Upper lobe of left lung (tissue), 6 donors: ENCODE measurements around the gene XPC. TPM values are rescaled to one million over a fixed set of nuclear protein-coding genes. Genes with fewer than 3 reads are reported as not detected.

Experiments used
- ATAC-seq, 2 donors: fragments of 200-7000 bp; cut with Tn5 transposase; one replicate each; pipeline ENCODE4 v1.9.1; 2022; ENCODE audit warnings: mild to moderate bottlenecking in 2 of 2, moderate library complexity in 2 of 2; ENCODE audit not compliant: low FRiP score in 2 of 2
- DNase-seq, 2 donors: peaks; one replicate each; pipeline ENCODE4 v3.0.0-alpha.2; 2019 to 2020
- H3K27ac ChIP-seq, 4 donors: fragments of 200-600 bp; sonication (generic); one replicate each; pipeline ENCODE4 v1.5.1; 2016 to 2019
- H3K27me3 ChIP-seq, 4 donors: fragments of 200-600 bp; sonication (generic); one replicate each; pipeline ENCODE4 v1.5.1; 2017 to 2019
- H3K36me3 ChIP-seq, 4 donors: fragments of 200-600 bp; sonication (generic); one replicate each; pipeline ENCODE4 v1.5.1; 2016 to 2019
- H3K4me1 ChIP-seq, 4 donors: fragments of 200-600 bp; sonication (generic); one replicate each; pipeline ENCODE4 v1.5.1; 2018 to 2019
- H3K4me3 ChIP-seq, 4 donors: fragments of 200-600 bp; sonication (generic); one replicate each; pipeline ENCODE4 v1.5.1; 2017 to 2019; ENCODE audit warnings: mild to moderate bottlenecking in 2 of 4, moderate library complexity in 1 of 4
- H3K9me3 ChIP-seq, 4 donors: fragments of 200-600 bp; sonication (generic); one replicate each; pipeline ENCODE4 v1.5.1; 2018 to 2019
- EP300 ChIP-seq, 4 donors: sonication (generic); formaldehyde crosslinking; IDR thresholded peaks; one replicate each; pipeline ENCODE4 v1.5.1; 2017; ENCODE audit warnings: antibody characterized with exemption in 4 of 4, control low read depth in 2 of 4
- POLR2A ChIP-seq, 4 donors: fragments of 450-650 bp; IDR thresholded peaks; one replicate each; pipeline ENCODE4 v1.5.1; 2016 to 2017; ENCODE audit warnings: antibody characterized with exemption in 4 of 4, mild to moderate bottlenecking in 2 of 4
- POLR2AphosphoS5 ChIP-seq, 2 donors: sonication (generic); formaldehyde crosslinking; IDR thresholded peaks; one replicate each; pipeline ENCODE4 v1.5.1; 2017; ENCODE audit warnings: antibody characterized with exemption in 2 of 2
- WGBS, 2 donors: methylation state at CpG; one replicate each; pipeline ENCODE4 v1.1.5; 2017 to 2018; 5-methylcytosine and 5-hydroxymethylcytosine counted together
- total RNA-seq, 6 donors: library from RNA; depleted of rRNA in 4 of 6; stranded (reverse); fragments of >200 nt in 4 of 6; gene quantifications; one replicate each; pipeline versions ENCODE4 v1.1.0 to v1.2.1, GENCODE V29; 2016 to 2021
- TF ChIP-seq, protein P1 (sequence below), 6 experiments: fragments of 450-650 bp in 4 of 6; fragments of 200-600 bp in 2 of 6; sonication (generic) in 2 of 6; IDR thresholded peaks; one replicate each; pipeline ENCODE4 v1.5.1; 2016 to 2019; ENCODE audit warnings: antibody characterized with exemption in 6 of 6
- donor health status: DM: no; HTN: no; CAD: no; lungs with moderate emphysema.
- donor health status: DM: no; HTN: yes; CAD: no; lungs with severe emphysema.

The XPC gene
- total RNA-seq, 6 donors from 2014 or later: 33.8 to 87.0 (median 46.6) TPM

DNA sequence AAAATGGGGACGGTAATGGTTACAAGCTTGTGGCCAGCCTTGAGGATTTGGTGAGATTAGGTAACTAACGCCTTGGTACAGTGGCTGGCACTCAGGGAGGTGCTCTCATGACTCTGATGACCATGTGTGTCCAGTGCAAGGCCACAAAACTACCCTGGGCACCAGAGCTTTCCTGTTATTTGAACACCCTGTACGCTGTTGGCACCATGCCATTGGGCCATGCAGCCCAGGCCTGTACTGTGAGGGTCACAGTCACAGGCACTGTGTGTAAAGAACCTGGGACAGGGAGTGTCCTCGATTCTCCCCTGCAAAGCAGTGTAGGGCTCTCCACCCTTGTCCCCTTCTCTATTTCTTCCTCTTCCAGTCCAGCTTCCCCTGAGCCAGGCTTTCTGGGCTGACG is 47.3 kb downstream of the XPC start:
- Histone ChIP-seq H3K4me3 (no peak overlapping the region), H3K36me3 (peaks cover 54 to 82% (median 71%) of the 10 kb centered on the region in 4 donors), H3K27ac (no peak overlapping the region), H3K9me3 (no peaks in the 10 kb centered on the region), H3K27me3 (no peaks in the 10 kb centered on the region), H3K4me1 (peaks cover 16 to 19% (median 17%) of the 10 kb centered on the region in 4 donors)
- DNase-seq (no peak), ATAC-seq (no peak)
- TF ChIP-seq, protein P1, sequence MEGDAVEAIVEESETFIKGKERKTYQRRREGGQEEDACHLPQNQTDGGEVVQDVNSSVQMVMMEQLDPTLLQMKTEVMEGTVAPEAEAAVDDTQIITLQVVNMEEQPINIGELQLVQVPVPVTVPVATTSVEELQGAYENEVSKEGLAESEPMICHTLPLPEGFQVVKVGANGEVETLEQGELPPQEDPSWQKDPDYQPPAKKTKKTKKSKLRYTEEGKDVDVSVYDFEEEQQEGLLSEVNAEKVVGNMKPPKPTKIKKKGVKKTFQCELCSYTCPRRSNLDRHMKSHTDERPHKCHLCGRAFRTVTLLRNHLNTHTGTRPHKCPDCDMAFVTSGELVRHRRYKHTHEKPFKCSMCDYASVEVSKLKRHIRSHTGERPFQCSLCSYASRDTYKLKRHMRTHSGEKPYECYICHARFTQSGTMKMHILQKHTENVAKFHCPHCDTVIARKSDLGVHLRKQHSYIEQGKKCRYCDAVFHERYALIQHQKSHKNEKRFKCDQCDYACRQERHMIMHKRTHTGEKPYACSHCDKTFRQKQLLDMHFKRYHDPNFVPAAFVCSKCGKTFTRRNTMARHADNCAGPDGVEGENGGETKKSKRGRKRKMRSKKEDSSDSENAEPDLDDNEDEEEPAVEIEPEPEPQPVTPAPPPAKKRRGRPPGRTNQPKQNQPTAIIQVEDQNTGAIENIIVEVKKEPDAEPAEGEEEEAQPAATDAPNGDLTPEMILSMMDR (IDR thresholded peaks at IDR 0.05): no peak
- no peak for TF ChIP-seq POLR2AphosphoS5 (IDR thresholded peaks at IDR 0.05)
- WGBS, 2 donors: 90 to 91% methylated on average over 4 to 5 of the region's 5 CpGs

DNA sequence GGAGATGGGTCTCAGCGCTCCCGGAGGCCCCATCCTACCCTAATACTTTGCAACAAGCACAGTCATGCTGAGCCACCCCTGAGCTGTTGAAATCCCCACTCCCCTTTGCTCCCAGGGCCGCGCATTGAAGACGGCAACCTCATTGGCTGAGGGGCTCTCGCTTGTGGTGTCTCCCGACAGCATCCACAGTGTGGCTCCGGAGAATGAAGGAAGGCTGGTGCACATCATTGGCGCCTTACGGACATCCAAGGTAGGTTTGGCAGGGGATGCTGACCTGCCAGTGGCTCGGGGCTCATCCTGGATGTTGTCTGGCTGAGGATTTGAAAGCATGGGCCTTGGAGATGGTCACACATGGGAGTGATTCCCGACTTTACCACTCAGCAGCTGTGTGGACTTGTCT is 47.7 kb downstream of the XPC start:
- Histone ChIP-seq H3K27ac (no peak overlapping the region), H3K27me3 (no peaks in the 10 kb centered on the region), H3K4me1 (peaks cover 20 to 23% (median 21%) of the 10 kb centered on the region in 4 donors), H3K36me3 (peaks cover 53 to 78% (median 67%) of the 10 kb centered on the region in 4 donors), H3K4me3 (no peak overlapping the region), H3K9me3 (no peaks in the 10 kb centered on the region)
- ATAC-seq (no peak), DNase-seq (no peak)
- TF ChIP-seq POLR2AphosphoS5 (IDR thresholded peaks at IDR 0.05) (no peak), POLR2A (IDR thresholded peaks at IDR 0.05) (no peak), EP300 (IDR thresholded peaks at IDR 0.05) (no peak)
- TF ChIP-seq, protein P1 (IDR thresholded peaks at IDR 0.05): no peak
- 90 to 97% methylated on average over 9 to 11 of the region's 12 CpGs for WGBS, 2 donors

DNA sequence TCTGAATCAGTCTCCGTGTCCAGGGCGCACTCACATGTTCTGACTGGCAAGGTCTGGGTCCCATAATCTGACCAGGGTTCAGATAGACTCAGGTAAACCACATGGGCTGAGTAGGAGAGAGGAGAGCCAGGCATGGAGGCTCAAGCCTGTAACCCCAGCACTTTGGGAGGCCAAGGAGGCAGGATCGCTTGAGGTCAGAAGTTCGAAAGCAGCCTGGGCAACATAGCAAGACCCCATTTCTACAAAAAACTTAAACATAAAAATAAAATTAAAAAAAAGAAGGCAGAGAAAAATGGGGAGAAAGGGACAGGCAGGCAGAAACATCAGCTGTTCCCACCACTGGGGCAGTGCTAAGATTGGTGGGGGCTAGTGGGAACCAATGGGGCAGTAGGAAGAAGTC is 48.2 kb downstream of the XPC start:
- Histone ChIP-seq H3K4me1 (peaks cover 21 to 23% (median 23%) of the 10 kb centered on the region in 4 donors), H3K9me3 (no peaks in the 10 kb centered on the region), H3K36me3 (peaks cover 48 to 73% (median 62%) of the 10 kb centered on the region in 4 donors), H3K27ac (no peak overlapping the region), H3K4me3 (no peak overlapping the region), H3K27me3 (no peaks in the 10 kb centered on the region)
- 91 to 99% methylated on average over 4 of the region's 4 CpGs for WGBS, 2 donors
- ATAC-seq: no peak
- TF ChIP-seq POLR2A (IDR thresholded peaks at IDR 0.05) (no peak), POLR2AphosphoS5 (IDR thresholded peaks at IDR 0.05) (no peak), EP300 (IDR thresholded peaks at IDR 0.05) (no peak)
- TF ChIP-seq, protein P1 (IDR thresholded peaks at IDR 0.05): no peak
- DNase-seq: no peak

DNA sequence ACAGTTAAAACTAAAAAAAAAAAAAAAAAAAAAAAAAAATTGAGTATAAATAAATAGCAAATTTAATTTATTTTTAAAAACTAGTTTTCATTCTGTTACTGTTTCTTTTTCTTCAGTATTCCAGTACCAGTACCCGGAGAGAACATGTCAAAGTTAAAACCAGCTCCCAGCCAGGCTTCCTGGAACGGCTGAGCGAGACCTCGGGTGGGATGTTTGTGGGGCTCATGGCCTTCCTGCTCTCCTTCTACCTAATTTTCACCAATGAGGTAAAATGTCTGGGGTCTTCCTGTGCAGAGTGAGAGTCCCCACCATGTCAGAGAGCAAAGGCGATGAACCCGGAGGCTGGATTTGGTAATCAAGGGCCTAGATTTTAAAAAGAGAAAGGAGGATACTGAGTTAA is 49.1 kb downstream of the XPC start:
- no peaks in the 10 kb centered on the region for H3K9me3 ChIP-seq
- 94 to 97% methylated on average over 6 of the region's 6 CpGs for WGBS, 2 donors
- H3K27me3 ChIP-seq: no peaks in the 10 kb centered on the region
- peaks cover 21 to 24% (median 23%) of the 10 kb centered on the region in 4 donors for H3K4me1 ChIP-seq
- TF ChIP-seq, protein P1 (IDR thresholded peaks at IDR 0.05): no peak
- TF ChIP-seq POLR2AphosphoS5 (IDR thresholded peaks at IDR 0.05) (no peak), EP300 (IDR thresholded peaks at IDR 0.05) (no peak), POLR2A (IDR thresholded peaks at IDR 0.05) (no peak)
- no peak for ATAC-seq
- peaks cover 41 to 64% (median 53%) of the 10 kb centered on the region in 4 donors for H3K36me3 ChIP-seq
- no peak for DNase-seq
- no peak overlapping the region for H3K27ac ChIP-seq
- H3K4me3 ChIP-seq: no peak overlapping the region

DNA sequence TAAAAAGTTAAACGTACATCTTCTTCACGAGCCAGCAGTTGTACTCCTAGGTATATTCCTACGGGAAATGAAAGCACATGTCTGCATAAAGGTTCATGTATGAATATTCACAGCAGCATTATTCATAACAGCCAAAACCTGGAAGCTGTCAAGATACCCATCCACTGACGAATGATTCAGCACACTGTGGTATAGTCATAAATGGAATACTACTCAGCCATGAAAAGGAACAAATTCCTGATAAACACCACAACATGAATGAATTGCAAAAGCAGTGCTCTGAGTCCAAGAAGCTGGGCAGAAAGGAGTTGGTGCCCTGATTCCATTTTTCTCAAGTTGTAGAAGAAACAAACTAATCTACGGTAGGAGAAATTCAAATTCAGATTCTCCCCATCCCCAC is 49.7 kb downstream of the XPC start:
- peaks cover 36 to 58% (median 47%) of the 10 kb centered on the region in 4 donors for H3K36me3 ChIP-seq
- TF ChIP-seq EP300 (IDR thresholded peaks at IDR 0.05): no peak
- no peak for TF ChIP-seq POLR2AphosphoS5 (IDR thresholded peaks at IDR 0.05)
- TF ChIP-seq POLR2A (IDR thresholded peaks at IDR 0.05): no peak
- TF ChIP-seq, protein P1 (IDR thresholded peaks at IDR 0.05): no peak

More for the DNA sequence above, 49.7 kb downstream of the XPC start:
- DNase-seq (no peak), ATAC-seq (no peak)
- no peak overlapping the region for H3K27ac ChIP-seq
- H3K4me1 ChIP-seq: peaks cover 24 to 29% (median 25%) of the 10 kb centered on the region in 4 donors
- H3K4me3 ChIP-seq: no peak overlapping the region
- H3K27me3 ChIP-seq: no peaks in the 10 kb centered on the region
- no peaks in the 10 kb centered on the region for H3K9me3 ChIP-seq
- 97 to 98% methylated on average over 5 of the region's 5 CpGs for WGBS, 2 donors
